Cardiac muscle cell (in vitro differentiated cells and primary cell): ENCODE measurements around the gene GPR12. TPM values are rescaled to one million over a fixed set of nuclear protein-coding genes. Genes with fewer than 3 reads are reported as not detected.
A peak's percentile ranks its signal among the peaks of the same experiment; 100 is the strongest.

Source experiments
- DNase-seq, 2 donors: peaks; one replicate each; pipeline versions ENCODE4 v3.0.0 to v3.0.0-alpha.2; 2010 to 2017; ENCODE audit warnings: low read depth in 1 of 2, low spot score in 1 of 2
- H3K27ac ChIP-seq: fragments of 200-600 bp; sonication (generic); 2 replicates; pipeline ENCODE4 v1.5.1; 2016
- H3K27me3 ChIP-seq: fragments of 200-600 bp; sonication (generic); 2 replicates; pipeline ENCODE4 v1.6.0; 2016; ENCODE audit warnings: control low read depth
- H3K36me3 ChIP-seq: fragments of 200-600 bp; sonication (generic); 2 replicates; pipeline ENCODE4 v1.5.1; 2016; ENCODE audit warnings: control low read depth
- H3K4me1 ChIP-seq: fragments of 200-600 bp; sonication (generic); 2 replicates; pipeline ENCODE4 v1.8.1; 2017; ENCODE audit warnings: low read depth, mild to moderate bottlenecking, mixed run types
- H3K4me3 ChIP-seq: fragments of 200-600 bp; sonication (generic); 2 replicates; pipeline ENCODE4 v1.5.1; 2016; ENCODE audit warnings: mild to moderate bottlenecking
- H3K9me3 ChIP-seq: fragments of 200-600 bp; sonication (generic); 2 replicates; pipeline ENCODE4 v1.5.1; 2017; ENCODE audit warnings: low read depth, mild to moderate bottlenecking, control low read depth
- CTCF ChIP-seq: IDR thresholded peaks from 2 replicates; pipeline ENCODE4 v1.5.1; 2012; ENCODE audit warnings: low read depth, mild to moderate bottlenecking, low read length
- polyA plus RNA-seq: library from polyadenylated mRNA; unstranded; fragments of >200 nt; fragmentation: Nextera tagmentation; extraction: Ambion mirVana; gene quantifications from 2 replicates; pipeline ENCODE4 v1.2.1, GENCODE V29; 2016
- total RNA-seq: library from RNA; depleted of rRNA; stranded (reverse); fragments of >200 nt; gene quantifications from 2 replicates; pipeline ENCODE4 v1.2.3, GENCODE V29; 2016

The GPR12 gene
- total and polyA plus RNA-seq, 2 experiments from 2014 or later, result not detected

GRCh38 chr13:26785838-26786630 lies 25.4 kb upstream of the GPR12 start:
- H3K36me3 ChIP-seq, result no peaks in the 10 kb centered on the region
- H3K27me3 ChIP-seq, result peaks cover 35% of the 10 kb centered on the region
- TF ChIP-seq CTCF, result no peak
- DNase-seq, result peak in 1 of 2 donors; percentile 14
- H3K9me3 ChIP-seq, result no peaks in the 10 kb centered on the region
- H3K4me3 ChIP-seq, result no peak overlapping the region
- no peak overlapping the region for H3K27ac ChIP-seq
- no peaks in the 10 kb centered on the region for H3K4me1 ChIP-seq

GRCh38 chr13:26784704-26785639 lies 24.4 kb upstream of the GPR12 start:
- Histone ChIP-seq H3K9me3 (no peaks in the 10 kb centered on the region), H3K27me3 (peaks cover 35% of the 10 kb centered on the region), H3K36me3 (no peaks in the 10 kb centered on the region), H3K27ac (no peak overlapping the region), H3K4me1 (no peaks in the 10 kb centered on the region), H3K4me3 (no peak overlapping the region)
- DNase-seq, result no peak
- TF ChIP-seq CTCF, result no peak

- no peak for TF ChIP-seq CTCF
- Histone ChIP-seq H3K27me3 (peaks cover 8% of the 10 kb centered on the region), H3K27ac (no peak overlapping the region), H3K9me3 (no peaks in the 10 kb centered on the region), H3K4me1 (no peaks in the 10 kb centered on the region), H3K36me3 (no peaks in the 10 kb centered on the region), H3K4me3 (no peak overlapping the region)
- DNase-seq, result no peak
These were observed 19.8 kb upstream of the GPR12 start for GRCh38 chr13:26780411-26780810.

- no peaks in the 10 kb centered on the region for H3K4me1 ChIP-seq
- no peak for TF ChIP-seq CTCF
These were observed 18.7 kb upstream of the GPR12 start for GRCh38 chr13:26779321-26779720.

GRCh38 chr13:26772531-26772930 lies 11.9 kb upstream of the GPR12 start:
- DNase-seq, result no peak
- no peaks in the 10 kb centered on the region for H3K4me1 ChIP-seq
- no peak for TF ChIP-seq CTCF
- H3K27me3 ChIP-seq, result peaks cover 4% of the 10 kb centered on the region
- H3K9me3 ChIP-seq, result no peaks in the 10 kb centered on the region
- no peak overlapping the region for H3K27ac ChIP-seq
- H3K4me3 ChIP-seq, result no peak overlapping the region
- no peaks in the 10 kb centered on the region for H3K36me3 ChIP-seq

More at GRCh38 chr13:26779321-26779720, 18.7 kb upstream of the GPR12 start:
- H3K9me3 ChIP-seq, result no peaks in the 10 kb centered on the region
- H3K36me3 ChIP-seq, result no peaks in the 10 kb centered on the region
- DNase-seq, result no peak
- no peaks in the 10 kb centered on the region for H3K27me3 ChIP-seq
- H3K27ac ChIP-seq, result no peak overlapping the region
- no peak overlapping the region for H3K4me3 ChIP-seq
